DND-41 (cell line): ENCODE data around the gene MAGI1.

ENCODE experiments used
- CTCF ChIP-seq: IDR thresholded peaks from 2 replicates; pipeline ENCODE4 v1.5.1; 2012; ENCODE audit warnings: borderline replicate concordance, low read length, moderate library complexity, mild to moderate bottlenecking; ENCODE audit not compliant: poor library complexity, severe bottlenecking; ENCODE audit errors: extremely low read depth
- EZH2 ChIP-seq: IDR thresholded peaks from 3 replicates; pipeline ENCODE4 v1.6.1; 2012; ENCODE audit warnings: borderline replicate concordance, low read depth, mild to moderate bottlenecking, moderate library complexity, low read length, inconsistent platforms; ENCODE audit not compliant: severe bottlenecking

- TF ChIP-seq CTCF = no peak
- no peak for TF ChIP-seq EZH2
These were observed 363.7 kb downstream of the MAGI1 start for GRCh38 chr3:65675011-65675410.
